ENCODE results near the gene C14orf119.
A peak's percentile ranks its signal among the peaks of the same experiment; 100 is the strongest.

The C14orf119 gene

GRCh38 chr14:23149745-23150144, 54.4 kb downstream of the C14orf119 start:
- H3K36me3 ChIP-seq (ENCODE audit: insufficient read depth, low read length): peaks cover 33% of the 10 kb centered on the region
- H3K9ac ChIP-seq (ENCODE audit: insufficient read length): no peak overlapping the region
- peak overlapping the region; percentile 52; the same call in 1 of the 2 replicates for H3K27ac ChIP-seq
- no peaks in the 10 kb centered on the region for H3K9me3 ChIP-seq (ENCODE audit: low read depth, low read length)
- TF ChIP-seq EZH2 (IDR thresholded peaks at IDR 0.05) (no peak), POLR2AphosphoS5 (IDR thresholded peaks at IDR 0.05; ENCODE audit: borderline replicate concordance, low read depth, low read length) (no peak), FOXP2 (optimal IDR thresholded peaks at IDR 0.05; ENCODE audit: control extremely low read depth, extremely low read length, insufficient read depth) (no peak)
- DNase-seq (ENCODE audit: low read depth, low spot score): no peak
- H3K4me3 ChIP-seq: no peak overlapping the region

Data from SK-N-MC (cell line).